Gastrocnemius medialis (tissue), 4 donors: ENCODE results near the gene SCGB1D4. TPM values are rescaled to one million over a fixed set of nuclear protein-coding genes. Genes with fewer than 3 reads are reported as not detected.

ENCODE experiments used
- ATAC-seq, 2 donors: fragments of 150-250 bp; one replicate each; pipeline ENCODE4 v1.9.1; 2016
- DNase-seq, 2 donors: peaks; one replicate each; pipeline ENCODE4 v3.0.0-alpha.2; 2019
- H3K27ac ChIP-seq, 4 donors: fragments of 200-600 bp; sonication (generic); 1 replicate in 1 of 4; 2 replicates in 3 of 4; pipeline ENCODE4 v1.5.1; 2016 to 2018; ENCODE audit warnings: mild to moderate bottlenecking in 2 of 4, moderate library complexity in 1 of 4
- H3K27me3 ChIP-seq, 3 donors: fragments of 200-600 bp; sonication (generic) in 2 of 3; 1 replicate in 1 of 3; 2 replicates in 2 of 3; pipeline versions ENCODE4 v1.5.1 to v1.6.0; 2016 to 2019; ENCODE audit warnings: mild to moderate bottlenecking in 1 of 3, moderate library complexity in 1 of 3
- H3K36me3 ChIP-seq, 2 donors: fragments of 200-600 bp; sonication (generic) in 1 of 2; one replicate each; pipeline ENCODE4 v1.5.1; 2017 to 2018
- H3K4me1 ChIP-seq, 2 donors: fragments of 200-600 bp; sonication (generic) in 1 of 2; one replicate each; pipeline ENCODE4 v1.5.1; 2016 to 2017; ENCODE audit warnings: mild to moderate bottlenecking in 2 of 2
- H3K4me3 ChIP-seq, 4 donors: fragments of 200-600 bp; sonication (generic) in 3 of 4; 1 replicate in 1 of 4; 2 replicates in 3 of 4; pipeline ENCODE4 v1.5.1; 2016 to 2019; ENCODE audit warnings: mild to moderate bottlenecking in 2 of 4
- H3K9me3 ChIP-seq, 3 donors: fragments of 200-600 bp; sonication (generic) in 2 of 3; 1 replicate in 1 of 3; 2 replicates in 2 of 3; pipeline ENCODE4 v1.5.1; 2016 to 2019
- POLR2A ChIP-seq, 2 donors: fragments of 450-650 bp; IDR thresholded peaks; one replicate each; pipeline ENCODE4 v1.6.1; 2017; ENCODE audit warnings: antibody characterized with exemption in 2 of 2, mild to moderate bottlenecking in 2 of 2, moderate library complexity in 2 of 2
- in situ Hi-C, 4 donors: fragments of 200-750 bp; cut with MboI; loops; one replicate each; pipeline versions ENCODE4 v1.15.0 to v1.8.0; 2017; ENCODE audit warnings: low sequenced_read_pairs in 4 of 4
- intact Hi-C: fragments of 100-400 bp; cut with DNase I; formaldehyde crosslinking; loops from one replicate; pipeline ENCODE4 v1.15.1; 2023; ENCODE audit warnings: low total_unique reads
- total RNA-seq, 4 donors: library from RNA; depleted of rRNA; stranded (reverse); fragments of >200 nt; gene quantifications; one replicate each; pipeline versions ENCODE4 v1.1.0 to v1.2.3, GENCODE V29; 2016
- TF ChIP-seq, protein P1 (sequence below), 5 experiments: fragments of 450-650 bp in 3 of 5; fragments of 200-600 bp in 2 of 5; sonication (generic) in 2 of 5; IDR thresholded peaks in 4 of 5; conservative IDR thresholded peaks in 1 of 5; 1 replicate in 4 of 5; 2 replicates in 1 of 5; pipeline ENCODE4 v1.5.1; 2016 to 2019; ENCODE audit warnings: antibody characterized with exemption in 5 of 5, mild to moderate bottlenecking in 3 of 5, moderate library complexity in 3 of 5

SCGB1D4 gene
- total RNA-seq, 4 donors from 2014 or later = not detected

DNA sequence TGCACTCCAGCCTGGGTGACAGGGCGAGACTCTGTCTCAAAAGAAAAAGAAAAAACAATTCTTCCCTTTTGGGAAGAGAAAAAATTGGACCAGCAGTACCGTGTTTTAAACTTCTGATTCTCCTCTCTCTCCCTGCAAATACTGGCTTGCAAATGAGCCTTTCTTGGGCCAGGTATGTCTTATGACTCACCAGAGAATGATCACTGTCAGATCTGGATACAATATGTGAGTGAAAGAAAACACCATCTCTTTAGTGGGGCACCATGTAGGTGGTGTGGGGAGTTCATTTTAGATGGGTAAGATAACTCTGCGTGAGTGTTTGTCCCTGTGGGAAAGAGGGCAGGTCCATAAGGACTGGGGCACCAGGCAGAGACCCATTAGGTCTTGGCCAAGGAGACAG is 31.3 kb downstream of the SCGB1D4 start:
- TF ChIP-seq, protein P1, sequence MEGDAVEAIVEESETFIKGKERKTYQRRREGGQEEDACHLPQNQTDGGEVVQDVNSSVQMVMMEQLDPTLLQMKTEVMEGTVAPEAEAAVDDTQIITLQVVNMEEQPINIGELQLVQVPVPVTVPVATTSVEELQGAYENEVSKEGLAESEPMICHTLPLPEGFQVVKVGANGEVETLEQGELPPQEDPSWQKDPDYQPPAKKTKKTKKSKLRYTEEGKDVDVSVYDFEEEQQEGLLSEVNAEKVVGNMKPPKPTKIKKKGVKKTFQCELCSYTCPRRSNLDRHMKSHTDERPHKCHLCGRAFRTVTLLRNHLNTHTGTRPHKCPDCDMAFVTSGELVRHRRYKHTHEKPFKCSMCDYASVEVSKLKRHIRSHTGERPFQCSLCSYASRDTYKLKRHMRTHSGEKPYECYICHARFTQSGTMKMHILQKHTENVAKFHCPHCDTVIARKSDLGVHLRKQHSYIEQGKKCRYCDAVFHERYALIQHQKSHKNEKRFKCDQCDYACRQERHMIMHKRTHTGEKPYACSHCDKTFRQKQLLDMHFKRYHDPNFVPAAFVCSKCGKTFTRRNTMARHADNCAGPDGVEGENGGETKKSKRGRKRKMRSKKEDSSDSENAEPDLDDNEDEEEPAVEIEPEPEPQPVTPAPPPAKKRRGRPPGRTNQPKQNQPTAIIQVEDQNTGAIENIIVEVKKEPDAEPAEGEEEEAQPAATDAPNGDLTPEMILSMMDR (IDR thresholded peaks at IDR 0.05 in 4 of 5, conservative IDR thresholded peaks at IDR 0.05 in 1 of 5) = no peak
- no peak for TF ChIP-seq POLR2A (IDR thresholded peaks at IDR 0.05)
- peak in 1 of 2 donors; percentile 57 for ATAC-seq
- Histone ChIP-seq H3K36me3 (no peaks in the 10 kb centered on the region), H3K27ac (peak overlapping the region in 1 of 4 donors; percentile 43), H3K9me3 (peaks cover 0 to 4% (median 0%) of the 10 kb centered on the region in 3 donors), H3K4me3 (no peak overlapping the region), H3K27me3 (no peaks in the 10 kb centered on the region), H3K4me1 (no peaks in the 10 kb centered on the region)
- DNase-seq = no peak
- in situ Hi-C loops (no loop called here), intact Hi-C loops (loop anchor here (5.0 kb wide), 1 partner anchor 50 kb away; no protein-coding TSS in a partner anchor)

DNA sequence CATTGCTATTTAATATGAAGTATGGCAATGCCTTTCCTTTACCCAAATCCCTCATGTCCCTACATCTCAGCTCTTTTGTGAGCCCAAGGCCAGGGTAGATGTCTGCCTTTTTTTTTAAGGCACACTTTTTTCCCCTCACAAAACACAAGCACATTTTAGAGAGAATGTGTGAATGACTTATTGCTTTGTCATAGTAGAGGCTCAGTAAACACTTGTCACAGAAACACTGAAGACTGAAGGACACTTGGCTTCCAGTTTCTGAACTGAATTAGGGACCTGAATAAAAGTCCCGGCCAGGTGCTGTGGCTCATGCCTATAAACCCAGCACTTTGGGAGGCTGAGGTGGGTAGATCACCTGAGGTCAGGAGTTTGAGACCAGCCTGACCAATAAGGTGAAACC is 31.8 kb downstream of the SCGB1D4 start:
- Histone ChIP-seq H3K36me3 (no peaks in the 10 kb centered on the region), H3K27ac (peak overlapping the region in 1 of 4 donors; percentile 43), H3K4me1 (no peaks in the 10 kb centered on the region), H3K27me3 (no peaks in the 10 kb centered on the region), H3K9me3 (peaks cover 0 to 4% (median 0%) of the 10 kb centered on the region in 3 donors), H3K4me3 (no peak overlapping the region)
- intact Hi-C loops (loop anchor here (5.0 kb wide), 1 partner anchor 50 kb away; no protein-coding TSS in a partner anchor), in situ Hi-C loops (no loop called here)
- DNase-seq = no peak
- no peak for TF ChIP-seq POLR2A (IDR thresholded peaks at IDR 0.05)
- TF ChIP-seq, protein P1 (IDR thresholded peaks at IDR 0.05 in 4 of 5, conservative IDR thresholded peaks at IDR 0.05 in 1 of 5) = no peak
- ATAC-seq = no peak

DNA sequence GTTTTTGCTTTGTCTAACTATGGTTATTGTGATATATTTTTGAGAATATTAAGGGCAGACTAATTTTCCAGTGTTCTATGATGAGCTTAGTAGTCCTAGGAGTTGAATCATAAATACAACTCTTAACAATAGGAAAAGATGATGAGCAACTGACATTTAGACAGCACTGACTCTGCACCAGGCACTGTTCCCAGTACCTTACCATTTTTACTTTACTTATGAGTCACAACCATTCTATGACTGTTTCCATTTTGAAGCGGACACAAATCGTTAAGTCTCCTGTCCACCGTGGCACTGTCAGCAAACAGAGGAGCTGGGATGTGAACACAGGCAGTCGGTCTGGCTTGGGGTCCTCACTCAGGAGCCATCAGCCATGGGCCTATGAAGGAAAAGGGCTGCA is 32.3 kb downstream of the SCGB1D4 start:
- in situ Hi-C loops = no loop called here
- Histone ChIP-seq H3K4me3 (no peak overlapping the region), H3K9me3 (peaks cover 0 to 4% (median 0%) of the 10 kb centered on the region in 3 donors), H3K27me3 (no peaks in the 10 kb centered on the region), H3K4me1 (no peaks in the 10 kb centered on the region), H3K27ac (peak overlapping the region in 1 of 4 donors; percentile 43), H3K36me3 (no peaks in the 10 kb centered on the region)
- ATAC-seq = peak; percentile 50 to 79
- TF ChIP-seq, protein P1 (IDR thresholded peaks at IDR 0.05 in 4 of 5, conservative IDR thresholded peaks at IDR 0.05 in 1 of 5) = no peak
- TF ChIP-seq POLR2A (IDR thresholded peaks at IDR 0.05) = no peak
- intact Hi-C loops = loop anchor here (5.0 kb wide), 1 partner anchor 49 kb away; no protein-coding TSS in a partner anchor
- peak in 1 of 2 donors; percentile 25 for DNase-seq

DNA sequence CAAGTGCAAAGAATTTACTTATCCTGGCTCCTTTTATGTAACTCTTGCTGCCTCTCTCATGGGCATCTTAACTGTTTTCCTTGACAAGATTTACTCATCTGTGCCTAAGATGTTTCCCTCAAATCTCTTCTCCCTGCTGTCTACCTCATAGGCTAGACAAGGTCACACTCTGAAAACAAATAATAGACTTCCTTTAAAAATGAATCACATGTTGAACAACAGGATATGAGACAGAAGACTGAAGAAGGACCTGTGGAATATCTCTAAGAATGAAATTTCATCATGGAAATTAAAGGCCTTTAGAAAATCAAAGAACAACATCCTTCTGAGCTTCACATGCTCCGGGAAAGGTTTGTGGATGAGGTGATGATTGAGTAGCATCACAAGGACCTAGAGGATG is 34.9 kb downstream of the SCGB1D4 start:
- H3K27ac ChIP-seq = no peak overlapping the region
- H3K4me1 ChIP-seq = no peaks in the 10 kb centered on the region
- in situ Hi-C loops = no loop called here
- peaks cover 0 to 4% (median 0%) of the 10 kb centered on the region in 3 donors for H3K9me3 ChIP-seq
- no peak overlapping the region for H3K4me3 ChIP-seq
- DNase-seq (no peak), ATAC-seq (no peak)
- no peaks in the 10 kb centered on the region for H3K27me3 ChIP-seq
- TF ChIP-seq, protein P1 (IDR thresholded peaks at IDR 0.05 in 4 of 5, conservative IDR thresholded peaks at IDR 0.05 in 1 of 5) = no peak
- TF ChIP-seq POLR2A (IDR thresholded peaks at IDR 0.05) = no peak
- intact Hi-C loops = no loop called here
- H3K36me3 ChIP-seq = no peaks in the 10 kb centered on the region
